HL-60 (cell line): ENCODE measurements around the gene RAD50.

ENCODE experiments used
- GABPA ChIP-seq: IDR thresholded peaks from 2 replicates; pipeline ENCODE4 v1.6.1; 2012; ENCODE audit warnings: low read depth
- POLR2AphosphoS5 ChIP-seq: IDR thresholded peaks from 2 replicates; pipeline ENCODE4 v1.6.1; 2012; ENCODE audit warnings: low read depth
- SPI1 ChIP-seq: IDR thresholded peaks from 2 replicates; pipeline ENCODE4 v1.6.1; 2012; ENCODE audit warnings: low read depth, mild to moderate bottlenecking, borderline replicate concordance
- TF ChIP-seq, protein P1 (sequence below): IDR thresholded peaks from one replicate; pipeline ENCODE4 v1.5.1; 2011; ENCODE audit warnings: low read length, control low read depth, inconsistent platforms; ENCODE audit not compliant: insufficient read depth

DNA sequence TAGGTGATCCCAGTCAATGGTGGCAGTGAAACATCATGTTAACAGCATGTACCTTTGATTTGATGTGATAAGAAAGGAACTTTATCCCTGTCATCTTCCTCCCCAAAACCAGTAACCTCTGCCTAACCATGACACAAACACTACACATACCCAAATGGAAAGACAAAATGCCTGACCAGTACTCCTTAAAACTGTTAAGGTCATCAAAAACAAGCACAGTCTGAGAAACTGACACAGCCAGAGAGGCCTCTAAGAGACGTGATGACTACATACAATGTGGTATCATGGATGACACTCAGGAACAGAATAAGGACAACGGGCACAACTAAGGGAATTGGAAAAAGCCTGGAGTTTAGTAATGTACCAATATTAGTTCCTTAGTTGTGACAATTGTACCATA is 9.5 kb upstream of the RAD50 start:
- TF ChIP-seq, protein P1, sequence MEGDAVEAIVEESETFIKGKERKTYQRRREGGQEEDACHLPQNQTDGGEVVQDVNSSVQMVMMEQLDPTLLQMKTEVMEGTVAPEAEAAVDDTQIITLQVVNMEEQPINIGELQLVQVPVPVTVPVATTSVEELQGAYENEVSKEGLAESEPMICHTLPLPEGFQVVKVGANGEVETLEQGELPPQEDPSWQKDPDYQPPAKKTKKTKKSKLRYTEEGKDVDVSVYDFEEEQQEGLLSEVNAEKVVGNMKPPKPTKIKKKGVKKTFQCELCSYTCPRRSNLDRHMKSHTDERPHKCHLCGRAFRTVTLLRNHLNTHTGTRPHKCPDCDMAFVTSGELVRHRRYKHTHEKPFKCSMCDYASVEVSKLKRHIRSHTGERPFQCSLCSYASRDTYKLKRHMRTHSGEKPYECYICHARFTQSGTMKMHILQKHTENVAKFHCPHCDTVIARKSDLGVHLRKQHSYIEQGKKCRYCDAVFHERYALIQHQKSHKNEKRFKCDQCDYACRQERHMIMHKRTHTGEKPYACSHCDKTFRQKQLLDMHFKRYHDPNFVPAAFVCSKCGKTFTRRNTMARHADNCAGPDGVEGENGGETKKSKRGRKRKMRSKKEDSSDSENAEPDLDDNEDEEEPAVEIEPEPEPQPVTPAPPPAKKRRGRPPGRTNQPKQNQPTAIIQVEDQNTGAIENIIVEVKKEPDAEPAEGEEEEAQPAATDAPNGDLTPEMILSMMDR = no peak
- TF ChIP-seq POLR2AphosphoS5 = no peak
- TF ChIP-seq GABPA = no peak
- TF ChIP-seq SPI1 = no peak
